ENCODE data around the gene VPS13A. TPM values are rescaled to one million over a fixed set of nuclear protein-coding genes. Genes with fewer than 3 reads are reported as not detected.

VPS13A gene
- total RNA-seq, 3 donors from 2014 or later = 48.7 to 62.6 (median 49.2) TPM

- TF ChIP-seq, protein P1, sequence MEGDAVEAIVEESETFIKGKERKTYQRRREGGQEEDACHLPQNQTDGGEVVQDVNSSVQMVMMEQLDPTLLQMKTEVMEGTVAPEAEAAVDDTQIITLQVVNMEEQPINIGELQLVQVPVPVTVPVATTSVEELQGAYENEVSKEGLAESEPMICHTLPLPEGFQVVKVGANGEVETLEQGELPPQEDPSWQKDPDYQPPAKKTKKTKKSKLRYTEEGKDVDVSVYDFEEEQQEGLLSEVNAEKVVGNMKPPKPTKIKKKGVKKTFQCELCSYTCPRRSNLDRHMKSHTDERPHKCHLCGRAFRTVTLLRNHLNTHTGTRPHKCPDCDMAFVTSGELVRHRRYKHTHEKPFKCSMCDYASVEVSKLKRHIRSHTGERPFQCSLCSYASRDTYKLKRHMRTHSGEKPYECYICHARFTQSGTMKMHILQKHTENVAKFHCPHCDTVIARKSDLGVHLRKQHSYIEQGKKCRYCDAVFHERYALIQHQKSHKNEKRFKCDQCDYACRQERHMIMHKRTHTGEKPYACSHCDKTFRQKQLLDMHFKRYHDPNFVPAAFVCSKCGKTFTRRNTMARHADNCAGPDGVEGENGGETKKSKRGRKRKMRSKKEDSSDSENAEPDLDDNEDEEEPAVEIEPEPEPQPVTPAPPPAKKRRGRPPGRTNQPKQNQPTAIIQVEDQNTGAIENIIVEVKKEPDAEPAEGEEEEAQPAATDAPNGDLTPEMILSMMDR (IDR thresholded peaks at IDR 0.05) = no peak
- H3K4me3 ChIP-seq = no peak overlapping the region
- DNase-seq (no peak), ATAC-seq (no peak)
- H3K4me1 ChIP-seq (ENCODE audit: low read depth) = no peaks in the 10 kb centered on the region
- H3K9me3 ChIP-seq = no peaks in the 10 kb centered on the region
- H3K36me3 ChIP-seq (ENCODE audit: low read depth) = no peaks in the 10 kb centered on the region
- intact Hi-C loops (cut with DNase I, micrococcal nuclease) = no loop called here
These were observed 10.9 kb downstream of the VPS13A start for GRCh38 chr9:77188242-77188641.

DNA sequence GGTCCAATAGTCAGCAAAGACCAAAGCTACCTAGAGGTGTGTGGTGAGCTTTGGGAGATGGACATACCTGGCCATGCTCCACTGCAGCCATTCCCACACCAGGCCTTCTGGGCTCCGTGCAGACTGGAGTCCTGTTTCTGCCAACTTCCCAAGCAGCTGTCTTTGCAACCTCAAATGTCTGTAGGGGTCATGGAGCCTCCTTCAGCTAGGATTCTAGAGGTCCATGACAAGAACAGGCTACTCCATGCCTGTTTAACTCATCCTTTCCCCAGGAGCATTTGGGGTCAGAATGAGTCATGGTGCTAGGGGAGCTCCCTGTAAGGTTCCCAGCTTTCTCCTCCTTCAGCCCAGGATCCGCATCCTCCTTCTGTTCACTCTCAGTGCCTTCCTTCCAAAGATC lies 17.1 kb downstream of the VPS13A start:
- intact Hi-C loops (cut with DNase I, micrococcal nuclease) = no loop called here
- no peak for DNase-seq
- no peak overlapping the region for H3K4me3 ChIP-seq
- H3K4me1 ChIP-seq (ENCODE audit: low read depth) = no peaks in the 10 kb centered on the region
- no peak for ATAC-seq
- H3K36me3 ChIP-seq (ENCODE audit: low read depth) = no peaks in the 10 kb centered on the region
- TF ChIP-seq, protein P1 (IDR thresholded peaks at IDR 0.05) = no peak
- no peaks in the 10 kb centered on the region for H3K9me3 ChIP-seq

DNA sequence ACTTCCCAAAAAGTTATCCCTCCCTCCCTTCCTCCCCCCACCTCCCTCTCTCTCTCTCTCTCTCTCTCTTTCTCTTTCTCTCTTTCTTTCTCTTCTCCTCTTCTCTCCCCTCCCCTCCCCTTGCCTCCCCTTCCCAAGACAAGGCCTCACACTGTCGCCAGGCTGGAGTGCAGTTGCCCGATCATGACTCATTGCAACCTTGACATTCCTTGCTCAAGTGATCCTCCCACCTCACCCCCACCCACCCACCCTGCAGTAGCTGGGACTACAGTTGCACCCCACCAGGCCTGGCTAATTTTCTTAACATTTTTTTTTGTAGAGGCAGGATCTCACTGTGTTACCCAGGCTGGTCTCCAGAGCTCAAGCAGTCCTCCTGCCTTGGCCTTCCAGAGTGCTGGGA lies 32.8 kb downstream of the VPS13A start:
- DNase-seq (no peak), ATAC-seq (no peak)
- Histone ChIP-seq H3K4me1 (ENCODE audit: low read depth) (no peaks in the 10 kb centered on the region), H3K9me3 (no peaks in the 10 kb centered on the region), H3K36me3 (ENCODE audit: low read depth) (peaks cover 4% of the 10 kb centered on the region), H3K4me3 (no peak overlapping the region)
- TF ChIP-seq, protein P1 (IDR thresholded peaks at IDR 0.05) = no peak
- intact Hi-C loops (cut with DNase I, micrococcal nuclease) = no loop called here

GRCh38 chr9:77211561-77211960 lies 34.2 kb downstream of the VPS13A start:
- no peaks in the 10 kb centered on the region for H3K4me1 ChIP-seq (ENCODE audit: low read depth)
- intact Hi-C loops (cut with DNase I, micrococcal nuclease) = no loop called here
- no peak overlapping the region for H3K4me3 ChIP-seq
- no peaks in the 10 kb centered on the region for H3K9me3 ChIP-seq
- DNase-seq (no peak), ATAC-seq (no peak)
- TF ChIP-seq, protein P1 (IDR thresholded peaks at IDR 0.05) = no peak
- H3K36me3 ChIP-seq (ENCODE audit: low read depth) = peaks cover 4% of the 10 kb centered on the region

DNA sequence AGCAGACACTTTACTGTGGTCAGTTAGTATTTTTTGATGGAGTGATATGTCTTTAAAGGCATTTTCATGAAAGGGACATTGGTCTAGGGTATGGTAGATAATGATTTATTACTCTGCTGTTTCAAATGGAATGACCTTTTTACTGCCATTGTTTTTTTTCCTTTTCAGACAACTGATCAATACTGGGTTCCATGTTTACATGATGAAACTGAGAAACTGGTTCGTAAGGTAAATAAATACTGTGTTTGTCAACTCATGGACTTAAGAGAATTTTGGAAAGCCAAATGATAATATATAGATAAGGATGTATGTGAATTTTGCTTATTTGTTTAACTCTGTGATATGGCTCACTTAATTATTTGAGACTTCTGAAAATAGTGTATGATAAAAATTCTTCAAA lies 35.5 kb downstream of the VPS13A start:
- intact Hi-C loops (cut with DNase I, micrococcal nuclease) = no loop called here
- Histone ChIP-seq H3K36me3 (ENCODE audit: low read depth) (peaks cover 4% of the 10 kb centered on the region), H3K4me3 (no peak overlapping the region), H3K4me1 (ENCODE audit: low read depth) (no peaks in the 10 kb centered on the region), H3K9me3 (no peaks in the 10 kb centered on the region)
- no peak for ATAC-seq
- TF ChIP-seq, protein P1 (IDR thresholded peaks at IDR 0.05) = no peak
- DNase-seq = no peak

DNA sequence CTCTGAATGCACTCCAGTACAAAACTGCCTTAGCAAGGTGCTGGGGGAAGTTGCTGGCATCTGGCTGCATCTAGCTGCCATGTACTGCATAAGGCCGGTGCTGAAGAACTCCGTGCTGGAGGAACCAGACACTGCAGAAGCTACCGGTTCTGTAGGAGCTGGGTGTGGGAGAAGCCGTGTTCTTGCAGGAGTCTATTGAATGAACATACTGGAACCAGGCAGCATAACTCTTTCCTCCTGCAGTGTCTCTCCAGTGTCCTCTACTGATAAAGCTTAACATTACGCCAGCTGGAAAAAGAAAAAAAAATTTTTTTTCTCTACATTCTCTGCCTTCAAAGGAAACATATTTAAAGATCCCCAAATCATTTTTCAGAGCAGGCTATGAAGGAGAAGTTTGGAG lies 38.5 kb downstream of the VPS13A start:
- no peak for DNase-seq
- H3K9me3 ChIP-seq = no peaks in the 10 kb centered on the region
- ATAC-seq = no peak
- no peak overlapping the region for H3K4me3 ChIP-seq
- TF ChIP-seq, protein P1 (IDR thresholded peaks at IDR 0.05) = no peak
- intact Hi-C loops (cut with DNase I, micrococcal nuclease) = no loop called here
- H3K4me1 ChIP-seq (ENCODE audit: low read depth) = no peaks in the 10 kb centered on the region
- H3K36me3 ChIP-seq (ENCODE audit: low read depth) = peaks cover 4% of the 10 kb centered on the region

Measured in mucosa of descending colon (tissue), 3 donors.